ENCODE results near the gene PHACTR4. TPM values are rescaled to one million over a fixed set of nuclear protein-coding genes. Genes with fewer than 3 reads are reported as not detected.
A peak's percentile ranks its signal among the peaks of the same experiment; 100 is the strongest.
"Not testable (repeated sequence)": the region's sequence is repeated elsewhere in the genome, so short reads cannot be mapped to it uniquely, and the experiment has no call there.

Gene PHACTR4
- polyA plus RNA-seq, 4 donors: 15.9 to 39.1 (median 26.0) TPM

- peak; percentile 29 to 54 for DNase-seq
- peaks cover 11 to 15% (median 11%) of the 10 kb centered on the region in 3 donors for H3K36me3 ChIP-seq (ENCODE audit: control insufficient read depth in 3 of 3, insufficient read depth in 2 of 3, low read depth in 1 of 3, low read length in 3 of 3)
- peaks cover 0 to 4% of the 10 kb centered on the region in 2 donors for H3K9me3 ChIP-seq (ENCODE audit: control insufficient read depth in 2 of 2, insufficient read depth in 1 of 2, low read depth in 1 of 2, low read length in 1 of 2)
- no peaks in the 10 kb centered on the region for H3K27me3 ChIP-seq (ENCODE audit: control insufficient read depth in 3 of 3, insufficient read depth in 3 of 3, low read length in 3 of 3)
- peaks cover 3 to 31% (median 4%) of the 10 kb centered on the region in 3 donors for H3K4me1 ChIP-seq (ENCODE audit: control insufficient read depth in 3 of 3, insufficient read depth in 2 of 3, low read depth in 1 of 3, low read length in 2 of 3)
- no peak for FAIRE-seq
- H3K27ac ChIP-seq (ENCODE audit: low read depth in 1 of 3, low read length in 2 of 3): peak overlapping the region; percentile 87 to 96 (median 91)
- peak overlapping the region; percentile 65 to 74 (median 70) for H3K4me3 ChIP-seq (ENCODE audit: low read depth in 1 of 3, low read length in 3 of 3)
- 22 to 32% (median 27%) methylated on average over 29 of the region's 29 CpGs for WGBS, 3 donors
These were observed 40.0 kb upstream of the PHACTR4 start for GRCh38 chr1:28329395-28330153.

GRCh38 chr1:28338897-28339296, 30.6 kb upstream of the PHACTR4 start:
- DNase-seq (no peak), FAIRE-seq (no peak)
- Histone ChIP-seq H3K27ac (ENCODE audit: low read depth in 1 of 3, low read length in 2 of 3) (no peak overlapping the region), H3K4me3 (ENCODE audit: low read depth in 1 of 3, low read length in 3 of 3) (no peak overlapping the region), H3K4me1 (ENCODE audit: control insufficient read depth in 3 of 3, insufficient read depth in 2 of 3, low read depth in 1 of 3, low read length in 2 of 3) (no peaks in the 10 kb centered on the region), H3K27me3 (ENCODE audit: control insufficient read depth in 3 of 3, insufficient read depth in 3 of 3, low read length in 3 of 3) (no peaks in the 10 kb centered on the region), H3K9me3 (ENCODE audit: control insufficient read depth in 2 of 2, insufficient read depth in 1 of 2, low read depth in 1 of 2, low read length in 1 of 2) (no peaks in the 10 kb centered on the region), H3K36me3 (ENCODE audit: control insufficient read depth in 3 of 3, insufficient read depth in 2 of 3, low read depth in 1 of 3, low read length in 3 of 3) (peaks cover 7 to 22% (median 8%) of the 10 kb centered on the region in 3 donors)
- WGBS, 3 donors: 95 to 100% (median 100%) methylated on average over 3 of the region's 3 CpGs

GRCh38 chr1:28339551-28339950, 30.0 kb upstream of the PHACTR4 start:
- Histone ChIP-seq H3K4me3 (ENCODE audit: low read depth in 1 of 3, low read length in 3 of 3) (no peak overlapping the region), H3K36me3 (ENCODE audit: control insufficient read depth in 3 of 3, insufficient read depth in 2 of 3, low read depth in 1 of 3, low read length in 3 of 3) (peaks cover 1 to 19% (median 3%) of the 10 kb centered on the region in 3 donors), H3K27ac (ENCODE audit: low read depth in 1 of 3, low read length in 2 of 3) (no peak overlapping the region), H3K9me3 (ENCODE audit: control insufficient read depth in 2 of 2, insufficient read depth in 1 of 2, low read depth in 1 of 2, low read length in 1 of 2) (no peaks in the 10 kb centered on the region), H3K27me3 (ENCODE audit: control insufficient read depth in 3 of 3, insufficient read depth in 3 of 3, low read length in 3 of 3) (no peaks in the 10 kb centered on the region), H3K4me1 (ENCODE audit: control insufficient read depth in 3 of 3, insufficient read depth in 2 of 3, low read depth in 1 of 3, low read length in 2 of 3) (no peaks in the 10 kb centered on the region)
- FAIRE-seq (no peak), DNase-seq (no peak)
- WGBS, 3 donors: 87 to 94% (median 88%) methylated on average over 10 of the region's 10 CpGs

- H3K4me3 ChIP-seq (ENCODE audit: low read depth in 1 of 3, low read length in 3 of 3): no peak overlapping the region
- 87 to 92% (median 92%) methylated on average over 4 of the region's 4 CpGs for WGBS, 3 donors
- H3K36me3 ChIP-seq (ENCODE audit: control insufficient read depth in 3 of 3, insufficient read depth in 2 of 3, low read depth in 1 of 3, low read length in 3 of 3): peaks cover 0 to 11% (median 0%) of the 10 kb centered on the region in 3 donors
- H3K27ac ChIP-seq (ENCODE audit: low read depth in 1 of 3, low read length in 2 of 3): no peak overlapping the region
- no peak for DNase-seq
- no peaks in the 10 kb centered on the region for H3K4me1 ChIP-seq (ENCODE audit: control insufficient read depth in 3 of 3, insufficient read depth in 2 of 3, low read depth in 1 of 3, low read length in 2 of 3)
- no peaks in the 10 kb centered on the region for H3K27me3 ChIP-seq (ENCODE audit: control insufficient read depth in 3 of 3, insufficient read depth in 3 of 3, low read length in 3 of 3)
- no peak for FAIRE-seq
- H3K9me3 ChIP-seq (ENCODE audit: control insufficient read depth in 2 of 2, insufficient read depth in 1 of 2, low read depth in 1 of 2, low read length in 1 of 2): no peaks in the 10 kb centered on the region
These were observed 29.1 kb upstream of the PHACTR4 start for GRCh38 chr1:28340221-28340974.

GRCh38 chr1:28341591-28341990, 27.9 kb upstream of the PHACTR4 start:
- peaks cover 0 to 7% (median 0%) of the 10 kb centered on the region in 3 donors for H3K36me3 ChIP-seq (ENCODE audit: control insufficient read depth in 3 of 3, insufficient read depth in 2 of 3, low read depth in 1 of 3, low read length in 3 of 3)
- no peaks in the 10 kb centered on the region for H3K9me3 ChIP-seq (ENCODE audit: control insufficient read depth in 2 of 2, insufficient read depth in 1 of 2, low read depth in 1 of 2, low read length in 1 of 2)
- no peaks in the 10 kb centered on the region for H3K27me3 ChIP-seq (ENCODE audit: control insufficient read depth in 3 of 3, insufficient read depth in 3 of 3, low read length in 3 of 3)
- H3K4me1 ChIP-seq (ENCODE audit: control insufficient read depth in 3 of 3, insufficient read depth in 2 of 3, low read depth in 1 of 3, low read length in 2 of 3): no peaks in the 10 kb centered on the region
- WGBS, 3 donors: 95 to 97% (median 96%) methylated on average over 2 of the region's 2 CpGs
- no peak overlapping the region for H3K4me3 ChIP-seq (ENCODE audit: low read depth in 1 of 3, low read length in 3 of 3)
- no peak for DNase-seq
- H3K27ac ChIP-seq (ENCODE audit: low read depth in 1 of 3, low read length in 2 of 3): no peak overlapping the region
- no peak for FAIRE-seq

- 95 to 98% (median 98%) methylated on average over 2 of the region's 2 CpGs for WGBS, 3 donors
- no peak for DNase-seq
- Histone ChIP-seq H3K27me3 (ENCODE audit: control insufficient read depth in 3 of 3, insufficient read depth in 3 of 3, low read length in 3 of 3) (no peaks in the 10 kb centered on the region), H3K9me3 (ENCODE audit: control insufficient read depth in 2 of 2, insufficient read depth in 1 of 2, low read depth in 1 of 2, low read length in 1 of 2) (no peaks in the 10 kb centered on the region), H3K4me1 (ENCODE audit: control insufficient read depth in 3 of 3, insufficient read depth in 2 of 3, low read depth in 1 of 3, low read length in 2 of 3) (no peaks in the 10 kb centered on the region), H3K4me3 (ENCODE audit: low read depth in 1 of 3, low read length in 3 of 3) (no peak overlapping the region), H3K36me3 (ENCODE audit: control insufficient read depth in 3 of 3, insufficient read depth in 2 of 3, low read depth in 1 of 3, low read length in 3 of 3) (no peaks in the 10 kb centered on the region), H3K27ac (ENCODE audit: low read depth in 1 of 3, low read length in 2 of 3) (no peak overlapping the region)
- FAIRE-seq: no peak
These were observed 26.1 kb upstream of the PHACTR4 start for GRCh38 chr1:28343405-28343804.

- H3K27me3 ChIP-seq (ENCODE audit: control insufficient read depth in 3 of 3, insufficient read depth in 3 of 3, low read length in 3 of 3); H3K36me3 ChIP-seq (ENCODE audit: control insufficient read depth in 3 of 3, insufficient read depth in 2 of 3, low read depth in 1 of 3, low read length in 3 of 3); H3K4me3 ChIP-seq (ENCODE audit: low read depth in 1 of 3, low read length in 3 of 3); DNase-seq; H3K4me1 ChIP-seq (ENCODE audit: control insufficient read depth in 3 of 3, insufficient read depth in 2 of 3, low read depth in 1 of 3, low read length in 2 of 3); FAIRE-seq; H3K9me3 ChIP-seq (ENCODE audit: control insufficient read depth in 2 of 2, insufficient read depth in 1 of 2, low read depth in 1 of 2, low read length in 1 of 2); H3K27ac ChIP-seq (ENCODE audit: low read depth in 1 of 3, low read length in 2 of 3): not testable (repeated sequence)
- WGBS, 3 donors: 88 to 89% (median 89%) methylated on average over 8 of the region's 8 CpGs
These were observed 16.2 kb upstream of the PHACTR4 start for GRCh38 chr1:28353248-28353810.

- 17 to 37% (median 22%) methylated on average over 3 of the region's 3 CpGs for WGBS, 3 donors
- no peak overlapping the region for H3K27ac ChIP-seq (ENCODE audit: low read depth in 1 of 3, low read length in 2 of 3)
- no peaks in the 10 kb centered on the region for H3K36me3 ChIP-seq (ENCODE audit: control insufficient read depth in 3 of 3, insufficient read depth in 2 of 3, low read depth in 1 of 3, low read length in 3 of 3)
- H3K9me3 ChIP-seq (ENCODE audit: control insufficient read depth in 2 of 2, insufficient read depth in 1 of 2, low read depth in 1 of 2, low read length in 1 of 2): no peaks in the 10 kb centered on the region
- no peaks in the 10 kb centered on the region for H3K27me3 ChIP-seq (ENCODE audit: control insufficient read depth in 3 of 3, insufficient read depth in 3 of 3, low read length in 3 of 3)
- no peak overlapping the region for H3K4me3 ChIP-seq (ENCODE audit: low read depth in 1 of 3, low read length in 3 of 3)
- FAIRE-seq: no peak
- no peak for DNase-seq
- no peaks in the 10 kb centered on the region for H3K4me1 ChIP-seq (ENCODE audit: control insufficient read depth in 3 of 3, insufficient read depth in 2 of 3, low read depth in 1 of 3, low read length in 2 of 3)
These were observed 15.4 kb upstream of the PHACTR4 start for GRCh38 chr1:28354121-28354520.

All from small intestine (tissue), 7 donors.